GM23338 (cell line): ENCODE results near the gene FRMD3. TPM values are rescaled to one million over a fixed set of nuclear protein-coding genes. Genes with fewer than 3 reads are reported as not detected.

Source experiments
- ATAC-seq: fragments of 200-7000 bp; cut with Tn5 transposase; 3 replicates; pipeline ENCODE4 v1.9.1; 2020
- DNase-seq: peaks from one replicate; pipeline ENCODE4 v3.0.0-alpha.2; 2015; ENCODE audit warnings: low spot score
- H2AFZ ChIP-seq: fragments of 200-600 bp; sonication (generic); 2 replicates; pipeline ENCODE4 v1.8.0; 2016; ENCODE audit warnings: antibody characterized with exemption, mild to moderate bottlenecking, moderate library complexity
- H3F3A ChIP-seq: fragments of 200-600 bp; sonication (generic); replicated peaks from 2 replicates; pipeline ENCODE4 v1.8.0; 2017; ENCODE audit warnings: antibody characterized with exemption, mixed run types, low read depth
- H3K27ac ChIP-seq: fragments of 200-600 bp; sonication (generic); 2 replicates; pipeline ENCODE4 v1.6.1; 2016; ENCODE audit warnings: low read depth
- H3K27me3 ChIP-seq: fragments of 200-600 bp; sonication (generic); 2 replicates; pipeline ENCODE4 v1.8.0; 2016; ENCODE audit warnings: mild to moderate bottlenecking, mixed run types, moderate library complexity; ENCODE audit not compliant: insufficient read depth
- H3K36me3 ChIP-seq: fragments of 200-600 bp; sonication (generic); 2 replicates; pipeline ENCODE4 v1.8.0; 2016; ENCODE audit warnings: mild to moderate bottlenecking; ENCODE audit not compliant: insufficient read depth
- H3K4me1 ChIP-seq: fragments of 200-600 bp; sonication (generic); 2 replicates; pipeline ENCODE4 v1.8.0; 2016; ENCODE audit warnings: mild to moderate bottlenecking, moderate library complexity; ENCODE audit not compliant: insufficient read depth
- H3K4me2 ChIP-seq: fragments of 200-600 bp; sonication (generic); 2 replicates; pipeline ENCODE4 v1.7.1; 2017; ENCODE audit warnings: mixed run types
- H3K4me3 ChIP-seq: fragments of 200-600 bp; sonication (generic); 2 replicates; pipeline ENCODE4 v1.6.1; 2016; ENCODE audit warnings: mixed run types
- H3K79me2 ChIP-seq: fragments of 200-600 bp; sonication (generic); replicated peaks from 2 replicates; pipeline ENCODE4 v1.8.0; 2017; ENCODE audit warnings: mild to moderate bottlenecking; ENCODE audit not compliant: insufficient read depth
- H3K9me2 ChIP-seq: fragments of 200-600 bp; sonication (generic); 2 replicates; pipeline ENCODE4 v1.8.0; 2017; ENCODE audit not compliant: insufficient read depth
- H4K20me1 ChIP-seq: fragments of 200-600 bp; sonication (generic); replicated peaks from 2 replicates; pipeline ENCODE4 v1.8.0; 2017; ENCODE audit warnings: mild to moderate bottlenecking; ENCODE audit not compliant: insufficient read depth
- H3K27ac Mint-ChIP-seq: 2 replicates; pipeline ENCODE4 v1.8.0; 2020; ENCODE audit warnings: inconsistent platforms, mild to moderate bottlenecking, moderate library complexity, mixed read lengths
- H3K27me3 Mint-ChIP-seq: 3 replicates; pipeline ENCODE4 v1.8.0; 2022; ENCODE audit warnings: low read depth, mild to moderate bottlenecking, moderate library complexity, mixed read lengths, inconsistent platforms; ENCODE audit not compliant: insufficient read depth, poor library complexity
- H3K36me3 Mint-ChIP-seq: 3 replicates; pipeline ENCODE4 v1.8.0; 2021; ENCODE audit warnings: low read depth, mild to moderate bottlenecking, inconsistent platforms, moderate library complexity, mixed read lengths
- H3K4me1 Mint-ChIP-seq: 3 replicates; pipeline ENCODE4 v1.8.0; 2020; ENCODE audit warnings: mild to moderate bottlenecking, inconsistent platforms, mixed read lengths
- H3K4me3 Mint-ChIP-seq: 3 replicates; pipeline ENCODE4 v1.8.0; 2021; ENCODE audit warnings: moderate library complexity, mild to moderate bottlenecking, inconsistent platforms, mixed read lengths
- H3K9me3 Mint-ChIP-seq: 3 replicates; pipeline ENCODE4 v1.8.0; 2020; ENCODE audit warnings: moderate library complexity, mild to moderate bottlenecking, inconsistent platforms, mixed read lengths
- JUNB ChIP-seq: IDR thresholded peaks from one replicate; pipeline ENCODE4 v1.6.1; 2016; ENCODE audit warnings: antibody characterized with exemption; ENCODE audit not compliant: unreplicated experiment
- POLR2AphosphoS5 ChIP-seq: IDR thresholded peaks from 2 replicates; pipeline ENCODE4 v1.6.1; 2016; ENCODE audit warnings: antibody characterized with exemption, low read depth
- ZNF114 ChIP-seq: fragments of 250-450 bp; sonication (Bioruptor Pico); IDR thresholded peaks from 2 replicates; pipeline ENCODE4 v1.5.0; 2020; ENCODE audit warnings: mild to moderate bottlenecking, moderate library complexity
- ZNF331 ChIP-seq: fragments of 250-450 bp; sonication (Bioruptor Pico); IDR thresholded peaks from 2 replicates; pipeline ENCODE4 v1.5.0; 2020; ENCODE audit warnings: low read depth, mild to moderate bottlenecking, moderate library complexity
- polyA plus RNA-seq: library from polyadenylated mRNA; unstranded; fragments of >200 nt; fragmentation: Nextera tagmentation; extraction: Ambion mirVana; gene quantifications from 2 replicates; pipeline ENCODE4 v1.2.1, GENCODE V29; 2016
- total RNA-seq: library from RNA; depleted of rRNA; stranded (reverse); fragments of >200 nt; shearing (Covaris generic); gene quantifications from 2 replicates; pipeline ENCODE4 v1.2.3, GENCODE V29; 2014
- TF ChIP-seq, protein P1 (sequence below): fragments of 250-450 bp; sonication (Bioruptor Pico); IDR thresholded peaks from 2 replicates; pipeline ENCODE4 v1.5.0; 2020; ENCODE audit warnings: mild to moderate bottlenecking, moderate library complexity
- TF ChIP-seq, protein P2 (sequence below), 2 experiments: fragments of 200-600 bp in 1 of 2; sonication (generic) in 1 of 2; conservative IDR thresholded peaks; 2 replicates each; pipeline versions ENCODE4 v1.5.1 to v1.6.1; 2016 to 2017; ENCODE audit warnings: antibody characterized with exemption in 2 of 2, low read depth in 2 of 2, mild to moderate bottlenecking in 2 of 2, moderate library complexity in 1 of 2

The FRMD3 gene
- total and polyA plus RNA-seq, 2 experiments from 2014 or later = 0.47 to 1.2 TPM

DNA sequence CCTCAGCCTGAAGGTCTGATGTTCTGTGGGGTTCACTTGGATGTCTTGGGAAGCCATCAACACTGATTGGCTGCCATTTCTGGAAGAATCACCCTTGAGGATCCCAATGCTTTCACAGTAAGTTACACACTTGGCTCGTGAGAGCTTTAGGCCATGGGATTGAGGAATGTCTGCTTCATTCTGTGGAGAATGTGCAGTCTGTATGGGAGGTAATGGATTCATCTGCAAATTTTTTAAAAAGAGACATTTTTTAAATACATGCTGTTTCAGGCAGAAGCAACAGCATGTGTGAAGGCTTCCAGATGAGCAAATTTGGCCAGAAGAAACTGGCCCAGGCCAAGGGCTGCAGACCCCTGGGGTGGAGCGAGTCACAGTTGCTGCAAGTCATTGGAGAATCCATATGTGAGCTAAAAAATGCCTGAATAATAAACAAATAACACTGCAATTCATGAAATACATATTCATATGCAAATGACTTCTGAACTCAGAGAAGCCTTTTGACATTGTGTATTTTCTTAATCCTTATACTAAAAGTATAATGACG is 328.9 kb downstream of the FRMD3 start:
- Histone ChIP-seq H3K36me3 (no peaks in the 10 kb centered on the region), H3K79me2 (no peaks in the 10 kb centered on the region), H3K9me2 (0 out of 2 replicates have a peak, but pooled peaks cover 3% of the 10 kb centered on the region), H3K27ac (no peak overlapping the region), H2AFZ (no peak overlapping the region), H3K27me3 (no peaks in the 10 kb centered on the region), H3K4me2 (no peak overlapping the region), H4K20me1 (no peaks in the 10 kb centered on the region), H3K4me3 (no peak overlapping the region), H3F3A (no peaks in the 10 kb centered on the region), H3K4me1 (no peaks in the 10 kb centered on the region)
- ATAC-seq = no peak
- no peaks in the 10 kb centered on the region for H3K36me3 Mint-ChIP-seq
- H3K27me3 Mint-ChIP-seq = peaks cover 5% of the 10 kb centered on the region
- no peak overlapping the region for H3K4me3 Mint-ChIP-seq
- TF ChIP-seq POLR2AphosphoS5 (no peak), JUNB (no peak)
- TF ChIP-seq, protein P1, sequence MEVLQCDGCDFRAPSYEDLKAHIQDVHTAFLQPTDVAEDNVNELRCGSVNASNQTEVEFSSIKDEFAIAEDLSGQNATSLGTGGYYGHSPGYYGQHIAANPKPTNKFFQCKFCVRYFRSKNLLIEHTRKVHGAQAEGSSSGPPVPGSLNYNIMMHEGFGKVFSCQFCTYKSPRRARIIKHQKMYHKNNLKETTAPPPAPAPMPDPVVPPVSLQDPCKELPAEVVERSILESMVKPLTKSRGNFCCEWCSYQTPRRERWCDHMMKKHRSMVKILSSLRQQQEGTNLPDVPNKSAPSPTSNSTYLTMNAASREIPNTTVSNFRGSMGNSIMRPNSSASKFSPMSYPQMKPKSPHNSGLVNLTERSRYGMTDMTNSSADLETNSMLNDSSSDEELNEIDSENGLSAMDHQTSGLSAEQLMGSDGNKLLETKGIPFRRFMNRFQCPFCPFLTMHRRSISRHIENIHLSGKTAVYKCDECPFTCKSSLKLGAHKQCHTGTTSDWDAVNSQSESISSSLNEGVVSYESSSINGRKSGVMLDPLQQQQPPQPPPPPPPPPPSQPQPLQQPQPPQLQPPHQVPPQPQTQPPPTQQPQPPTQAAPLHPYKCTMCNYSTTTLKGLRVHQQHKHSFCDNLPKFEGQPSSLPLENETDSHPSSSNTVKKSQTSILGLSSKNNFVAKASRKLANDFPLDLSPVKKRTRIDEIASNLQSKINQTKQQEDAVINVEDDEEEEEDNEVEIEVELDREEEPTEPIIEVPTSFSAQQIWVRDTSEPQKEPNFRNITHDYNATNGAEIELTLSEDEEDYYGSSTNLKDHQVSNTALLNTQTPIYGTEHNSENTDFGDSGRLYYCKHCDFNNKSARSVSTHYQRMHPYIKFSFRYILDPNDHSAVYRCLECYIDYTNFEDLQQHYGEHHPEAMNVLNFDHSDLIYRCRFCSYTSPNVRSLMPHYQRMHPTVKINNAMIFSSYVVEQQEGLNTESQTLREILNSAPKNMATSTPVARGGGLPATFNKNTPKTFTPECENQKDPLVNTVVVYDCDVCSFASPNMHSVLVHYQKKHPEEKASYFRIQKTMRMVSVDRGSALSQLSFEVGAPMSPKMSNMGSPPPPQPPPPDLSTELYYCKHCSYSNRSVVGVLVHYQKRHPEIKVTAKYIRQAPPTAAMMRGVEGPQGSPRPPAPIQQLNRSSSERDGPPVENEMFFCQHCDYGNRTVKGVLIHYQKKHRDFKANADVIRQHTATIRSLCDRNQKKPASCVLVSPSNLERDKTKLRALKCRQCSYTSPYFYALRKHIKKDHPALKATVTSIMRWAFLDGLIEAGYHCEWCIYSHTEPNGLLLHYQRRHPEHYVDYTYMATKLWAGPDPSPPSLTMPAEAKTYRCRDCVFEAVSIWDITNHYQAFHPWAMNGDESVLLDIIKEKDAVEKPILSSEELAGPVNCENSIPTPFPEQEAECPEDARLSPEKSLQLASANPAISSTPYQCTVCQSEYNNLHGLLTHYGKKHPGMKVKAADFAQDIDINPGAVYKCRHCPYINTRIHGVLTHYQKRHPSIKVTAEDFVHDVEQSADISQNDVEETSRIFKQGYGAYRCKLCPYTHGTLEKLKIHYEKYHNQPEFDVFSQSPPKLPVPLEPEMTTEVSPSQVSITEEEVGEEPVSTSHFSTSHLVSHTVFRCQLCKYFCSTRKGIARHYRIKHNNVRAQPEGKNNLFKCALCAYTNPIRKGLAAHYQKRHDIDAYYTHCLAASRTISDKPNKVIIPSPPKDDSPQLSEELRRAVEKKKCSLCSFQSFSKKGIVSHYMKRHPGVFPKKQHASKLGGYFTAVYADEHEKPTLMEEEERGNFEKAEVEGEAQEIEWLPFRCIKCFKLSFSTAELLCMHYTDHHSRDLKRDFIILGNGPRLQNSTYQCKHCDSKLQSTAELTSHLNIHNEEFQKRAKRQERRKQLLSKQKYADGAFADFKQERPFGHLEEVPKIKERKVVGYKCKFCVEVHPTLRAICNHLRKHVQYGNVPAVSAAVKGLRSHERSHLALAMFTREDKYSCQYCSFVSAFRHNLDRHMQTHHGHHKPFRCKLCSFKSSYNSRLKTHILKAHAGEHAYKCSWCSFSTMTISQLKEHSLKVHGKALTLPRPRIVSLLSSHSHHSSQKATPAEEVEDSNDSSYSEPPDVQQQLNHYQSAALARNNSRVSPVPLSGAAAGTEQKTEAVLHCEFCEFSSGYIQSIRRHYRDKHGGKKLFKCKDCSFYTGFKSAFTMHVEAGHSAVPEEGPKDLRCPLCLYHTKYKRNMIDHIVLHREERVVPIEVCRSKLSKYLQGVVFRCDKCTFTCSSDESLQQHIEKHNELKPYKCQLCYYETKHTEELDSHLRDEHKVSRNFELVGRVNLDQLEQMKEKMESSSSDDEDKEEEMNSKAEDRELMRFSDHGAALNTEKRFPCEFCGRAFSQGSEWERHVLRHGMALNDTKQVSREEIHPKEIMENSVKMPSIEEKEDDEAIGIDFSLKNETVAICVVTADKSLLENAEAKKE = no peak
- peaks cover 4% of the 10 kb centered on the region; the same call in 1 of the 3 replicates for H3K4me1 Mint-ChIP-seq
- peak overlapping the region; percentile 62 for H3K27ac Mint-ChIP-seq
- no peaks in the 10 kb centered on the region for H3K9me3 Mint-ChIP-seq
- DNase-seq = no peak

DNA sequence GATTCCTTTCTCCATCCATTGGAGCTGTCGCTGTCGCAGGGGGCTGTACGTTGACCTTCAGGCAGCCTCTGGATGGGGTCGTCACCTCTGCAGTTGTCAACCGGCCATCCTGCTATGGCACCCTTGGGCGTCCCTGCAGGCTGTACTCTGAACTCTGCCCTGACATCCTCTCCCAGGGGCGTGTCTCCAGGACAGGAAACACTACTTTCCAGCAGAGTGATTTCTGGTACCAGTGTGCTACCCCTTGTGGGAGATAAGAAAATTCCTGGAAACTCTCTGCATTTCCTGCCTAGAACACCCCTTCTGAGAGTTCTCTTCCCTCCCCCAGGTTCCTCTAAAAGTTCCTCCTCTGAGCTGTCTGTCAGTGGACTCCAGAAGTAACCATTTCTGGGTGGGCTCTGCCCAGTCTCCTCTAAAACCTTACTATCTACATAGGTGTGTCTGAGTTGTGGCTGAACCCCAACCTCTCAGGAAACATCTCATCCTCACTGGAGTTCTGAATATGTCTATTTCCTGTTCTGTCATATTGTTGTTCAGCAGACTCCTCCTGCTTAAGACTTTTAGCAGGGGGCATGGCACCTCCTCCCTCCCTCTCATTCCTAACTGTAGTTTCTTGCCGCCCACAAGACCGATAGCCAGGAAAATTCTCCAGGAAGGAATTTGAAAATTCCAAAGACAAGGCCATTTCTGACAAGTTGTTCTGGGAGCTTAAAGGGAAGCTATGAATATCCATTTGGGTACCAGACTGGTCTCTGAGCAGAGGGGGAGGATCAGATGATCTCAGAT is 329.9 kb downstream of the FRMD3 start:
- Mint-ChIP-seq H3K27me3 (peaks cover 5% of the 10 kb centered on the region), H3K9me3 (no peaks in the 10 kb centered on the region; the same call in 2 of the 3 replicates), H3K4me3 (no peak overlapping the region), H3K4me1 (peaks cover 4% of the 10 kb centered on the region; the same call in 1 of the 3 replicates), H3K36me3 (no peaks in the 10 kb centered on the region), H3K27ac (no peak overlapping the region)
- H3K27me3 ChIP-seq = no peaks in the 10 kb centered on the region
- no peaks in the 10 kb centered on the region for H3K4me1 ChIP-seq
- no peak overlapping the region for H2AFZ ChIP-seq
- no peaks in the 10 kb centered on the region for H3F3A ChIP-seq
- no peaks in the 10 kb centered on the region for H3K36me3 ChIP-seq
- H3K79me2 ChIP-seq = no peaks in the 10 kb centered on the region
- ATAC-seq (no peak), DNase-seq (no peak)
- H4K20me1 ChIP-seq = no peaks in the 10 kb centered on the region
- TF ChIP-seq ZNF114 (CRISPR knock-in tag) (no peak), ZNF331 (CRISPR knock-in tag) (no peak), JUNB (no peak)
- TF ChIP-seq, protein P2, sequence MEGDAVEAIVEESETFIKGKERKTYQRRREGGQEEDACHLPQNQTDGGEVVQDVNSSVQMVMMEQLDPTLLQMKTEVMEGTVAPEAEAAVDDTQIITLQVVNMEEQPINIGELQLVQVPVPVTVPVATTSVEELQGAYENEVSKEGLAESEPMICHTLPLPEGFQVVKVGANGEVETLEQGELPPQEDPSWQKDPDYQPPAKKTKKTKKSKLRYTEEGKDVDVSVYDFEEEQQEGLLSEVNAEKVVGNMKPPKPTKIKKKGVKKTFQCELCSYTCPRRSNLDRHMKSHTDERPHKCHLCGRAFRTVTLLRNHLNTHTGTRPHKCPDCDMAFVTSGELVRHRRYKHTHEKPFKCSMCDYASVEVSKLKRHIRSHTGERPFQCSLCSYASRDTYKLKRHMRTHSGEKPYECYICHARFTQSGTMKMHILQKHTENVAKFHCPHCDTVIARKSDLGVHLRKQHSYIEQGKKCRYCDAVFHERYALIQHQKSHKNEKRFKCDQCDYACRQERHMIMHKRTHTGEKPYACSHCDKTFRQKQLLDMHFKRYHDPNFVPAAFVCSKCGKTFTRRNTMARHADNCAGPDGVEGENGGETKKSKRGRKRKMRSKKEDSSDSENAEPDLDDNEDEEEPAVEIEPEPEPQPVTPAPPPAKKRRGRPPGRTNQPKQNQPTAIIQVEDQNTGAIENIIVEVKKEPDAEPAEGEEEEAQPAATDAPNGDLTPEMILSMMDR (conservative IDR thresholded peaks at IDR 0.05; ENCODE audit: low read depth in 2 of 2) = no peak
- H3K9me2 ChIP-seq = 0 out of 2 replicates have a peak, but pooled peaks cover 3% of the 10 kb centered on the region
- no peak overlapping the region for H3K4me2 ChIP-seq
- no peak overlapping the region for H3K27ac ChIP-seq
- H3K4me3 ChIP-seq = no peak overlapping the region
